ENCODE measurements around the gene LTBP3. TPM values are rescaled to one million over a fixed set of nuclear protein-coding genes. Genes with fewer than 3 reads are reported as not detected.

The LTBP3 gene
- total and polyA plus RNA-seq, 2 of the 4 experiments (the other 2 are of a cell fraction), result 6.6 to 145 TPM

GRCh38 chr11:65592858-65593517 lies 34.8 kb upstream of the LTBP3 start:
- H3K9me3 ChIP-seq (ENCODE audit: control insufficient read depth, insufficient read depth, low read length), result no peaks in the 10 kb centered on the region
- H3K4me3 ChIP-seq (ENCODE audit: insufficient read depth, low read depth, low read length), result no peak overlapping the region
- no peaks in the 10 kb centered on the region for H3K9me1 ChIP-seq (ENCODE audit: insufficient read depth, low read length)
- no peak overlapping the region for H2BK15ac ChIP-seq (ENCODE audit: low read depth, low read length)
- H2AFZ ChIP-seq (replicated peaks; ENCODE audit: low read length, poor library complexity), result peak overlapping the region; percentile 43
- no peaks in the 10 kb centered on the region for H3K27me3 ChIP-seq (ENCODE audit: control insufficient read depth, insufficient read depth, low read length)
- H3K56ac ChIP-seq (ENCODE audit: extremely low read depth, insufficient read depth, low read length), result no peak overlapping the region
- H4K5ac ChIP-seq (ENCODE audit: low read depth, low read length), result no peak overlapping the region
- intact Hi-C loops (cut with micrococcal nuclease), result no loop called here
- peaks cover 0 to 11% of the 10 kb centered on the region in 2 experiments; a peak in 1 of 4 replicates for H3K79me1 ChIP-seq (ENCODE audit: low read depth in 1 of 2, low read length in 2 of 2)
- peaks cover 5% of the 10 kb centered on the region for H4K20me1 ChIP-seq (ENCODE audit: insufficient read depth, low read length)
- H3K4ac ChIP-seq (ENCODE audit: low read depth, low read length), result no peak overlapping the region
- no peak overlapping the region for H3K9ac ChIP-seq (ENCODE audit: low read depth, low read length)
- BruUV-seq (replicated peaks), result no TSS peak
- ChIA-PET POLR2A (ENCODE audit: unreplicated experiment) (no interaction called here), CTCF (interaction anchor here (1.7 kb wide), 1 partner anchor 53 kb away, joined by 9 read pairs; no protein-coding TSS in a partner anchor)
- no peak overlapping the region for H4K91ac ChIP-seq (ENCODE audit: insufficient read depth, low read depth, low read length)
- H3K18ac ChIP-seq (ENCODE audit: low read depth, low read length), result no peak overlapping the region
- no peak overlapping the region for H4K8ac ChIP-seq (ENCODE audit: low read depth in 2 of 2, low read length in 2 of 2)
- in situ Hi-C loops (cut with MboI; ENCODE audit: low sequenced_read_pairs), result no loop called here
- H3K4me1 ChIP-seq (ENCODE audit: control insufficient read depth, insufficient read depth, low read length), result peaks cover 2% of the 10 kb centered on the region; the same call in 1 of the 2 replicates
- peaks cover 20% of the 10 kb centered on the region for H3K36me3 ChIP-seq (ENCODE audit: control insufficient read depth, insufficient read depth, low read length)
- no peak overlapping the region for H3K4me2 ChIP-seq (ENCODE audit: low read depth, low read length)
- no peak overlapping the region for H2AK5ac ChIP-seq (ENCODE audit: low read depth, low read length)
- 85% methylated on average over 15 of the region's 22 CpGs; no CpG with 5 or more reads in 1 of the 2 experiments for WGBS, 2 experiments (ENCODE audit: extremely low coverage in 2 of 2, insufficient read length in 1 of 2)
- no peak overlapping the region for H2BK5ac ChIP-seq (ENCODE audit: low read depth, low read length, poor library complexity, severe bottlenecking)
- dilution Hi-C loops (cut with HindIII; ENCODE audit: low sequenced_read_pairs, unreplicated experiment), result no loop called here
- ATAC-seq (ENCODE audit: low read depth) (no peak), DNase-seq (no peak)
- TF ChIP-seq SMC3 (IDR thresholded peaks at IDR 0.05; ENCODE audit: low read depth, low read length) (no peak), POLR2A (IDR thresholded peaks at IDR 0.05; ENCODE audit: low read depth, low read length) (no peak), CTCF (conservative IDR thresholded peaks at IDR 0.05; ENCODE audit: low read depth, low read length) (no peak), RAD21 (IDR thresholded peaks at IDR 0.05; ENCODE audit: low read length) (no peak), NFE2L2 (IDR thresholded peaks at IDR 0.05; ENCODE audit: low read depth, low read length) (no peak), RCOR1 (IDR thresholded peaks at IDR 0.05; ENCODE audit: insufficient replicate concordance, low read length) (no peak), BHLHE40 (IDR thresholded peaks at IDR 0.05; ENCODE audit: low read depth, low read length) (no peak), RFX5 (IDR thresholded peaks at IDR 0.05; ENCODE audit: low read depth, low read length) (no peak), MAZ (IDR thresholded peaks at IDR 0.05; ENCODE audit: borderline replicate concordance, low read depth, low read length) (no peak)
- H3K23ac ChIP-seq (ENCODE audit: low read depth, low read length), result no peak overlapping the region
- no peak overlapping the region for H2AK9ac ChIP-seq (replicated peaks; ENCODE audit: low read depth, low read length, poor library complexity)
- H2BK20ac ChIP-seq (ENCODE audit: low read depth, low read length), result no peak overlapping the region
- no peak overlapping the region for H3K27ac ChIP-seq (ENCODE audit: insufficient read depth, low read length)
- no peak overlapping the region for H2BK120ac ChIP-seq (ENCODE audit: low read depth, low read length)
- H3K14ac ChIP-seq (replicated peaks; ENCODE audit: low read depth, low read length), result no peak overlapping the region

Data from IMR-90 (cell line).